ENCODE data around the gene EXOSC2. TPM values are rescaled to one million over a fixed set of nuclear protein-coding genes. Genes with fewer than 3 reads are reported as not detected.

EXOSC2 gene
- total and polyA plus RNA-seq, 2 experiments from 2014 or later: 37.6 to 77.7 TPM

DNA sequence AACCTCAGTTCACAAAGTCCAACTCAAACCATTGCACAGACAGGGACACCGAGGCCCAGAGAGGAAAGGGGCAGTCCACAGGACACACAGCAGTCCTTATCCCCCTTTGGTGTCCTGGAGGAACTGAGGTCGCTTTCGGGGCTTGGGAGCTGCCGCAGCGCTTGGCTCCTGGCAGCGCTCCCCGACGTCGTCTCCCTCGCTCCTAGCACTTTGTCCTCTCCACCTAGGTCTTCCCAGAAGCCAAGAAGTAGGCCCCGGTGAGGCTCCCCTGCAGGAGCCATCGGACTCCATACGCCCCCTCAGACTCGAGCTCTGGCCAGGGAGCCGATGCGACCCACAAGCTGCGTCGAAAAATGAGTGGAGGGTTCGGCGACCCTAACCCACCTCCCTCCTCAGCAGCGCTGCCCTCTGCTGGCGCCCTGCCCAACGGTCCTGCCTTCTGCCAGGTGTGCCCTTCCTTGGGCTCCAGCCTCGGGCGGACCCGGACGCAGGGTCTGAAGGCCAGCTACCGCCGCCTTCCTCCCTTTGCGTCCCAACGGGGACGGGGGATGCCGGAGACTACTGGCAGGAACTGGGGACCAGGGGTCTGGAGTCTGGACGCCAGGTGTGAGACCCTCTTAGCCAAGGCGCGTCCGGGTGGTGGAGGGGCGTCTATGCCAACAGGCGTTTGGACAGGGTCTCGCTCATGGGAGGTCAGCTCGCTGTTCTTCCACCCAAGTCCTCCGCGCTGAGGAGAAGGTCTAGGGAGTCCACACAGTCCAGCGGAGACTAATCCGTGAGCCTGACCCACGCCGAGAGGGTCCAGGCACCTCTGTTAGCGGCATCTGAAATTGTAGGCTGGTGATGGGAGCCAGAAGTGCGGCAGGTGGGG, 31.2 kb upstream of the EXOSC2 start:
- H3K4me1 ChIP-seq (ENCODE audit: insufficient read depth): peaks cover 23% of the 10 kb centered on the region
- H3K4me1 Mint-ChIP-seq: peaks cover 17% of the 10 kb centered on the region
- TF ChIP-seq, protein P1, sequence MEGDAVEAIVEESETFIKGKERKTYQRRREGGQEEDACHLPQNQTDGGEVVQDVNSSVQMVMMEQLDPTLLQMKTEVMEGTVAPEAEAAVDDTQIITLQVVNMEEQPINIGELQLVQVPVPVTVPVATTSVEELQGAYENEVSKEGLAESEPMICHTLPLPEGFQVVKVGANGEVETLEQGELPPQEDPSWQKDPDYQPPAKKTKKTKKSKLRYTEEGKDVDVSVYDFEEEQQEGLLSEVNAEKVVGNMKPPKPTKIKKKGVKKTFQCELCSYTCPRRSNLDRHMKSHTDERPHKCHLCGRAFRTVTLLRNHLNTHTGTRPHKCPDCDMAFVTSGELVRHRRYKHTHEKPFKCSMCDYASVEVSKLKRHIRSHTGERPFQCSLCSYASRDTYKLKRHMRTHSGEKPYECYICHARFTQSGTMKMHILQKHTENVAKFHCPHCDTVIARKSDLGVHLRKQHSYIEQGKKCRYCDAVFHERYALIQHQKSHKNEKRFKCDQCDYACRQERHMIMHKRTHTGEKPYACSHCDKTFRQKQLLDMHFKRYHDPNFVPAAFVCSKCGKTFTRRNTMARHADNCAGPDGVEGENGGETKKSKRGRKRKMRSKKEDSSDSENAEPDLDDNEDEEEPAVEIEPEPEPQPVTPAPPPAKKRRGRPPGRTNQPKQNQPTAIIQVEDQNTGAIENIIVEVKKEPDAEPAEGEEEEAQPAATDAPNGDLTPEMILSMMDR (conservative IDR thresholded peaks at IDR 0.05; ENCODE audit: low read depth in 2 of 2): peak; percentile 27 to 60; a peak in 3 of 4 replicates
- no peak for TF ChIP-seq POLR2AphosphoS5 (IDR thresholded peaks at IDR 0.05; ENCODE audit: low read depth)
- TF ChIP-seq EZH2 (IDR thresholded peaks at IDR 0.05; ENCODE audit: low read depth, unreplicated experiment): peak; percentile 71
- no peak for TF ChIP-seq NANOG (IDR thresholded peaks at IDR 0.05; ENCODE audit: borderline replicate concordance)
- peak; percentile 25 for TF ChIP-seq EZH2phosphoT487 (IDR thresholded peaks at IDR 0.05; ENCODE audit: unreplicated experiment)
- TF ChIP-seq CREB1 (CRISPR knock-in tag; IDR thresholded peaks at IDR 0.05; ENCODE audit: low read depth): no peak
- TF ChIP-seq, protein P2, sequence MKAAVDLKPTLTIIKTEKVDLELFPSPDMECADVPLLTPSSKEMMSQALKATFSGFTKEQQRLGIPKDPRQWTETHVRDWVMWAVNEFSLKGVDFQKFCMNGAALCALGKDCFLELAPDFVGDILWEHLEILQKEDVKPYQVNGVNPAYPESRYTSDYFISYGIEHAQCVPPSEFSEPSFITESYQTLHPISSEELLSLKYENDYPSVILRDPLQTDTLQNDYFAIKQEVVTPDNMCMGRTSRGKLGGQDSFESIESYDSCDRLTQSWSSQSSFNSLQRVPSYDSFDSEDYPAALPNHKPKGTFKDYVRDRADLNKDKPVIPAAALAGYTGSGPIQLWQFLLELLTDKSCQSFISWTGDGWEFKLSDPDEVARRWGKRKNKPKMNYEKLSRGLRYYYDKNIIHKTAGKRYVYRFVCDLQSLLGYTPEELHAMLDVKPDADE (IDR thresholded peaks at IDR 0.05): no peak
- no peak for TF ChIP-seq ZNF331 (CRISPR knock-in tag; IDR thresholded peaks at IDR 0.05; ENCODE audit: low read depth)
- no peaks in the 10 kb centered on the region for H4K20me1 ChIP-seq (replicated peaks; ENCODE audit: insufficient read depth)
- no peak overlapping the region for H3K27ac Mint-ChIP-seq
- no peaks in the 10 kb centered on the region for H3K79me2 ChIP-seq (replicated peaks; ENCODE audit: insufficient read depth)
- 0 out of 2 replicates have a peak, but pooled peaks cover 3% of the 10 kb centered on the region for H3F3A ChIP-seq (replicated peaks; ENCODE audit: low read depth)
- DNase-seq (ENCODE audit: low spot score): peak; percentile 61
- H3K27me3 Mint-ChIP-seq (ENCODE audit: insufficient read depth, low read depth, poor library complexity): peaks cover 97% of the 10 kb centered on the region
- H3K4me3 Mint-ChIP-seq: peak overlapping the region; percentile 62
- H2AFZ ChIP-seq: peak overlapping the region; percentile 83
- H3K36me3 Mint-ChIP-seq (ENCODE audit: low read depth): peaks cover 6% of the 10 kb centered on the region; the same call in 2 of the 3 replicates
- no peak overlapping the region for H3K27ac ChIP-seq (ENCODE audit: low read depth)
- H3K4me2 ChIP-seq: peak overlapping the region; percentile 90
- H3K27me3 ChIP-seq (ENCODE audit: insufficient read depth): peaks cover 100% of the 10 kb centered on the region
- H3K36me3 ChIP-seq (ENCODE audit: insufficient read depth): no peaks in the 10 kb centered on the region
- peak overlapping the region; percentile 67 for H3K4me3 ChIP-seq
- no peaks in the 10 kb centered on the region for H3K9me2 ChIP-seq (ENCODE audit: insufficient read depth)
- H3K9me3 Mint-ChIP-seq: peaks cover 19% of the 10 kb centered on the region
- peak; percentile 2 for ATAC-seq

DNA sequence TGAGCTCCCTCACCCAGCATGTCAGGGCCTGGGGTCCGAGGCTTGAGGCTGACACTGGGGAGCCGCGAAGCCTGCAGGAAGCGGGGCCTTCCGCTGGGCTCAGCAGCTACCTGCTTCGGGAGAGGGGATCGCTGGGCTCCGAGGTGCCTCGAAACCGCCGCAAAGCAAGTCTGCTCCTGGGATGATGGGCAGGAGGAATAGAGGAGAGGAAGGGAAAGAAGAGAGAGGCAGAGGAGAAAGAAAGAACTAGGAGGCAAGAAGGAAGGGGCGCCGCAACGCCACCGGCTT, 30.7 kb upstream of the EXOSC2 start:
- H2AFZ ChIP-seq: peak overlapping the region; percentile 83
- peaks cover 19% of the 10 kb centered on the region for H3K9me3 Mint-ChIP-seq
- H3K4me3 Mint-ChIP-seq: peak overlapping the region; percentile 62
- peaks cover 17% of the 10 kb centered on the region for H3K4me1 Mint-ChIP-seq
- no peaks in the 10 kb centered on the region for H3K79me2 ChIP-seq (replicated peaks; ENCODE audit: insufficient read depth)
- H3K4me3 ChIP-seq: peak overlapping the region; percentile 67
- TF ChIP-seq EZH2phosphoT487 (IDR thresholded peaks at IDR 0.05; ENCODE audit: unreplicated experiment) (peak; percentile 66), JUNB (IDR thresholded peaks at IDR 0.05; ENCODE audit: unreplicated experiment) (no peak), ZNF331 (CRISPR knock-in tag; IDR thresholded peaks at IDR 0.05; ENCODE audit: low read depth) (no peak), POLR2AphosphoS5 (IDR thresholded peaks at IDR 0.05; ENCODE audit: low read depth) (no peak), EZH2 (IDR thresholded peaks at IDR 0.05; ENCODE audit: low read depth, unreplicated experiment) (peak; percentile 98), CREB1 (CRISPR knock-in tag; IDR thresholded peaks at IDR 0.05; ENCODE audit: low read depth) (no peak), NANOG (IDR thresholded peaks at IDR 0.05; ENCODE audit: borderline replicate concordance) (no peak)
- TF ChIP-seq, protein P2 (IDR thresholded peaks at IDR 0.05): no peak
- TF ChIP-seq, protein P1 (conservative IDR thresholded peaks at IDR 0.05; ENCODE audit: low read depth in 2 of 2): no peak
- H3K36me3 ChIP-seq (ENCODE audit: insufficient read depth): no peaks in the 10 kb centered on the region
- peaks cover 23% of the 10 kb centered on the region for H3K4me1 ChIP-seq (ENCODE audit: insufficient read depth)
- H3K27me3 Mint-ChIP-seq (ENCODE audit: insufficient read depth, low read depth, poor library complexity): peaks cover 97% of the 10 kb centered on the region
- H3K36me3 Mint-ChIP-seq (ENCODE audit: low read depth): peaks cover 6% of the 10 kb centered on the region; the same call in 2 of the 3 replicates
- no peaks in the 10 kb centered on the region for H4K20me1 ChIP-seq (replicated peaks; ENCODE audit: insufficient read depth)
- peak; percentile 51 for DNase-seq (ENCODE audit: low spot score)
- H3F3A ChIP-seq (replicated peaks; ENCODE audit: low read depth): 0 out of 2 replicates have a peak, but pooled peaks cover 3% of the 10 kb centered on the region
- H3K9me2 ChIP-seq (ENCODE audit: insufficient read depth): no peaks in the 10 kb centered on the region
- peak overlapping the region; percentile 90 for H3K4me2 ChIP-seq
- ATAC-seq: no peak
- H3K27me3 ChIP-seq (ENCODE audit: insufficient read depth): peaks cover 100% of the 10 kb centered on the region
- no peak overlapping the region for H3K27ac Mint-ChIP-seq
- H3K27ac ChIP-seq (ENCODE audit: low read depth): no peak overlapping the region

Measured in GM23338 (cell line).